BJ (cell line): ENCODE results near the gene TUBGCP6. TPM values are rescaled to one million over a fixed set of nuclear protein-coding genes. Genes with fewer than 3 reads are reported as not detected.

Experiments
- CTCF ChIA-PET: fragments of 350-600 bp; formaldehyde crosslinking; extraction: SDS; loops from one replicate; lab custom pipeline; 2021; ENCODE audit warnings: antibody characterized with exemption, inconsistent platforms; lab: Yijun Ruan, JAX
- POLR2A ChIA-PET: fragments of 300-600 bp; sonication (Branson Sonifier 250); formaldehyde crosslinking; extraction: SDS; loops from one replicate; lab custom pipeline; 2021; ENCODE audit warnings: antibody characterized with exemption; lab: Charles Lee
- DNase-seq: peaks from one replicate; pipeline ENCODE4 v3.0.0-alpha.2; 2011; ENCODE audit warnings: low read depth
- H3K27me3 ChIP-seq: 2 replicates; pipeline ENCODE4 v1.6.0; 2011; ENCODE audit warnings: low read length; ENCODE audit not compliant: control insufficient read depth, insufficient read depth
- H3K36me3 ChIP-seq: 2 replicates; pipeline ENCODE4 v1.5.1; 2011; ENCODE audit warnings: low read length; ENCODE audit not compliant: control insufficient read depth, insufficient read depth
- H3K4me3 ChIP-seq: 2 replicates; pipeline ENCODE4 v1.5.1; 2011; ENCODE audit warnings: low read depth, mild to moderate bottlenecking, control low read depth, low read length
- polyA plus RNA-seq: library from polyadenylated mRNA; depleted of rRNA; stranded (reverse); fragments of >200 nt; gene quantifications from 2 replicates; pipeline ENCODE4 v1.2.3, GENCODE V29; 2011
- TF ChIP-seq, protein P1 (sequence below): IDR thresholded peaks from 2 replicates; pipeline ENCODE4 v1.5.1; 2011; ENCODE audit warnings: low read depth, mild to moderate bottlenecking, control low read depth, inconsistent platforms, low read length, moderate library complexity; ENCODE audit not compliant: insufficient read depth

Gene TUBGCP6
- polyA plus RNA-seq, 1 experiment: 17.5 TPM

GRCh38 chr22:50179937-50180726, 64.7 kb downstream of the TUBGCP6 start:
- DNase-seq: no peak
- Histone ChIP-seq H3K4me3 (no peak overlapping the region), H3K36me3 (no peaks in the 10 kb centered on the region), H3K27me3 (no peaks in the 10 kb centered on the region)
- TF ChIP-seq, protein P1, sequence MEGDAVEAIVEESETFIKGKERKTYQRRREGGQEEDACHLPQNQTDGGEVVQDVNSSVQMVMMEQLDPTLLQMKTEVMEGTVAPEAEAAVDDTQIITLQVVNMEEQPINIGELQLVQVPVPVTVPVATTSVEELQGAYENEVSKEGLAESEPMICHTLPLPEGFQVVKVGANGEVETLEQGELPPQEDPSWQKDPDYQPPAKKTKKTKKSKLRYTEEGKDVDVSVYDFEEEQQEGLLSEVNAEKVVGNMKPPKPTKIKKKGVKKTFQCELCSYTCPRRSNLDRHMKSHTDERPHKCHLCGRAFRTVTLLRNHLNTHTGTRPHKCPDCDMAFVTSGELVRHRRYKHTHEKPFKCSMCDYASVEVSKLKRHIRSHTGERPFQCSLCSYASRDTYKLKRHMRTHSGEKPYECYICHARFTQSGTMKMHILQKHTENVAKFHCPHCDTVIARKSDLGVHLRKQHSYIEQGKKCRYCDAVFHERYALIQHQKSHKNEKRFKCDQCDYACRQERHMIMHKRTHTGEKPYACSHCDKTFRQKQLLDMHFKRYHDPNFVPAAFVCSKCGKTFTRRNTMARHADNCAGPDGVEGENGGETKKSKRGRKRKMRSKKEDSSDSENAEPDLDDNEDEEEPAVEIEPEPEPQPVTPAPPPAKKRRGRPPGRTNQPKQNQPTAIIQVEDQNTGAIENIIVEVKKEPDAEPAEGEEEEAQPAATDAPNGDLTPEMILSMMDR: no peak
- ChIA-PET POLR2A (no interaction called here), CTCF (no interaction called here)

GRCh38 chr22:50178871-50179869, 65.7 kb downstream of the TUBGCP6 start:
- H3K36me3 ChIP-seq: no peaks in the 10 kb centered on the region
- ChIA-PET CTCF (no interaction called here), POLR2A (no interaction called here)
- TF ChIP-seq, protein P1: no peak
- no peaks in the 10 kb centered on the region for H3K27me3 ChIP-seq
- no peak for DNase-seq
- H3K4me3 ChIP-seq: no peak overlapping the region

GRCh38 chr22:50178471-50178864, 66.4 kb downstream of the TUBGCP6 start:
- POLR2A ChIA-PET: no interaction called here
- CTCF ChIA-PET: no interaction called here
- no peak overlapping the region for H3K4me3 ChIP-seq
- H3K36me3 ChIP-seq: no peaks in the 10 kb centered on the region
- TF ChIP-seq, protein P1: no peak
- no peak for DNase-seq
- no peaks in the 10 kb centered on the region for H3K27me3 ChIP-seq

DNA sequence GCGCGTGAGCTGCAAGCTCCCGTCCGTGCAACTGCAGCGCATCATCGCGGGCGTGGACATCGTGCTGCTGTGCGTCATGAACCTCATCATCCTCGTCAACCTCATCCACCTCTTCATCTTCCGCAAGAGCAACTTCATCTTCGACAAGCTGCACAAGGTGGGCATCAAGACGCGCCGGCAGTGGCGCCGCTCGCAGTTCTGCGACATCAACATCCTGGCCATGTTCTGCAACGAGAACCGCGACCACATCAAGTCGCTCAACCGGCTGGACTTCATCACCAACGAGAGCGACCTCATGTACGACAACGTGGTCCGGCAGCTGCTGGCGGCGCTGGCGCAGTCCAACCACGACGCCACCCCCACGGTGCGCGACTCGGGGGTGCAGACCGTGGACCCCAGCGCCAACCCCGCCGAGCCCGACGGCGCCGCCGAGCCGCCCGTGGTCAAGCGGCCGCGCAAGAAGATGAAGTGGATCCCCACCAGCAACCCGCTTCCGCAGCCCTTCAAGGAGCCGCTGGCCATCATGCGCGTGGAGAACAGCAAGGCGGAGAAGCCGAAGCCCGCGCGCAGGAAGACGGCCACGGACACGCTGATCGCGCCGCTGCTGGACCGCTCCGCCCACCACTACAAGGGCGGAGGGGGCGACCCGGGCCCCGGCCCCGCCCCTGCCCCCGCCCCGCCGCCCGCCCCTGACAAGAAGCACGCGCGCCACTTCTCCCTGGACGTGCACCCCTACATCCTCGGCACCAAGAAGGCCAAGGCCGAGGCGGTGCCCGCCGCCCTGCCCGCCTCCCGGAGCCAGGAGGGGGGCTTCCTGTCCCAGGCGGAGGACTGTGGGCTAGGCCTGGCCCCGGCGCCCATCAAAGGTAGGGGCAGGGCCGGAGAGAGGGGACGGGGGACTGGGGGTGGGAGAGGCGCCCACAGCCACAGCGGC, 67.0 kb downstream of the TUBGCP6 start:
- H3K27me3 ChIP-seq: no peaks in the 10 kb centered on the region
- H3K36me3 ChIP-seq: no peaks in the 10 kb centered on the region
- TF ChIP-seq, protein P1: no peak
- no peak for DNase-seq
- CTCF ChIA-PET: no interaction called here
- H3K4me3 ChIP-seq: no peak overlapping the region
- POLR2A ChIA-PET: no interaction called here
